ENCODE data around the gene RCAN1.
"Not testable (repeated sequence)": the region's sequence is repeated elsewhere in the genome, so short reads cannot be mapped to it uniquely, and the experiment has no call there.

Gene RCAN1

DNA sequence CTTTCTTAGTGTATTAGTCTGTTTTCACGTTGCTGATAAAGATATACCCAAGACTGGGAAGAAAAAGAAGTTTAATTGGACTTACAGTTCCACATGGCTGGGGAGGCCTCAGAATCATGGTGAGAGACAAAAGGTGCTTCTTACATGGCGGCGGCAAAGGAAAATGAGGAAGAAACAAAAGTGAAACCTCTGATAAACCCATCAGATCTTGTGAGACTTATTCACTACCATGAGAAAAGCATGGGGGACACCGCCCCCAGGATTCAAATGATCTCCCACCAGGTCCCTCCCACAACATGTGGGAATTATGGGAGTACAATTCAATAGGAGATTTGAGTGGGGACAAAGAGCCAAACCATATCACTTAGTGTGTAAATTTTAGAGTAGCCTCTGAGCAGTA, 46.1 kb downstream of the RCAN1 start:
- DNase-seq (ENCODE audit: low spot score) = not testable (repeated sequence)

DNA sequence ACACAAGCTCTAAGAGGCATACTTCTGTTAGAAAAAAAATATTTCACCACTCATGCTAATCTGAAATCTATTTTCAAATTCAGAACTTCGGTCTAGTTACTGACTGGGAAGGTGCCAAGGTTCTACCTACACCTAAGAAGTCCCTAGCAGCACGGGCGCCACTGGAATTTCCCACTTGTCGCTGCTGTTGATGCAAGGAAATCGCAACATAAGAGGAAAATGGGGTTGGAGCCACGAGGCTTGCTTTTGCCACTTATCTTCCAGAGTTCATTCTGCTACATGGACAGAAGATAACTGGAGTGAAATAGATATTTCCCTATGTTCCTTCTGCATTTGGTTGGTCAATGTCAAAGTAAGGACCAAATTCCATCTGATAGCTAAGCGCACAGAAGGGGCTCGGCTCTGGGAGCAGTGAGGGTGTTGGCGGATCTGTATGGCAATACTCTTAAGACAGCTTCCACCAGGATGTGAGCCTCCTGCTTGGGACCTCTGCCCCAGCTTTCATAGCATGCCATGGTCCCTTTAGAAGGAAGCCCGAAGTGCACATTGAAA, 47.2 kb downstream of the RCAN1 start:
- DNase-seq (ENCODE audit: low spot score) = no peak

DNA sequence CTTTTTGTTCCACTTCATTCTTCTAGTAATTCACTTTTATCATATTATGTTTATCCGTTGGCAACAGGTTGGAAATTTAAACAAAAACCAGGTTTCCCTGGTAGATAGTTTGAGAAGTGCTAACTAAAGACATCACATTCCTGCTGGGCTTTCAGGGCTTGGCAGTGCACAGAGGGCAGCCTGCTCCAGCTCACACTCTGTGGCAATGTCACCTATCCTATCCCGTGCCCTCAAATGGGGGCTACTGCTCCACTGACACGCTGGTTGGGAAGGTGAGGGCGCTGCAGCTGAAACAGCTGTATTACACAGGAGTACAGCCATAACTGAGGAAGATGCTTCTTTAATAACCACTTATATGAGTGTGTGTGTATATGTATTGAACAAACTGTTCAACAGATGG, 49.7 kb downstream of the RCAN1 start:
- no peak for DNase-seq (ENCODE audit: low spot score)

DNA sequence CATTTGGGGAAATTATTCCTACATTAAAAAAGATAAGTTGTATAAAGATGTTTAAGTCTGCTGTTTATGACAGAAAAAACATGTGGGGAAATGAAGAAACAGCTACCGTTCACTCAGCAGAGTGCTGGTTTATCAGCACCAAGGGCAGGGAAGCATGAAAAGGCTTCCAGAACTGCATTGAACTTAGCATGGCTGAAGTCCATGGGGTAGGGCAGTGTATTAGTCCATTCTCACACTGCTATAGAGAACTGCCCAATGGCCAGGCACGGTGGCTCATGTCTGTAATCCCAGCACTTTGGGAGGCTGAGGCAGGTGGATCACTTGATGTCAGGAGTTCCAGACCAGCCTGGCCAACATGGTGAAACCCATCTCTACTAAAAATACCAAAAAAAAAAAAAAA, 51.5 kb downstream of the RCAN1 start:
- not testable (repeated sequence) for DNase-seq (ENCODE audit: low spot score)

DNA sequence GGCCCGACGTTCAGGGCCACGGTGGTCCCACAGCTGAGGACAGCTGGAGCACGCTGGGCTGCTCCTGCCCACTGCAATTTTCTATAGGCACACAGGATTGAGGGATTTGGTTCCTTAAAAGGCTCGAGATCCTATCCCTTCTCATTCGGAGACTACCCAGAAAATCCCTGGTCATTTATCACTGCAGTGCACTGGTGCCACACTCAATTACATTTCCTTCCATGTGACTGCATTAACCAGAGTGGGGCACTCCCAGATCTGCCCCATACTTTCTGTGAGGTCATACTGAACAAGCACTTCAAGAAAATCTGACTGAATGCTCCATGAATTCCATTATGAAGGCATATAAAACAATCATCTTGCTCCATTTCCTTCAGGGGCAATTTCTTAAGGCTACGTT, 53.1 kb downstream of the RCAN1 start:
- no peak for DNase-seq (ENCODE audit: low spot score)

DNA sequence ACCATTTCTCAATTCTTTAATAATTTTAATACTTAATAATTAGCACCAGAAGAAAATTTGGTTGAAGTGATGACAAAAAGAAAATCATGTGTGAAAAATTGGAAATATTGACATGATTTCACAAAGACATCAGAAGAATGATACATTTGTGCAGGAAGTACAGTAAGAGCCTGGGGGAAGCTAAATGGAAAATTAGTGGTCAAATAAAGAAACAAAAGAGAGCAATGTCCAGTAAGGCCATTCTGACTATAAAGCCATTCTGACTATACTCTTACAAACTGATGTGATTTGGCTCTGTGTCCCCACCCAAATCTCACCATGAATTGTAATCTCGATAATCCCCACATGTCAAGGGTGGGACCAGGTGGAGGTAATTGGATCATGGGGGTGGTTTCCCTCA, 54.3 kb downstream of the RCAN1 start:
- no peak for DNase-seq (ENCODE audit: low spot score)

- DNase-seq (ENCODE audit: low spot score) = no peak
These were observed 54.9 kb downstream of the RCAN1 start for GRCh38 chr21:34560021-34560420.

DNA sequence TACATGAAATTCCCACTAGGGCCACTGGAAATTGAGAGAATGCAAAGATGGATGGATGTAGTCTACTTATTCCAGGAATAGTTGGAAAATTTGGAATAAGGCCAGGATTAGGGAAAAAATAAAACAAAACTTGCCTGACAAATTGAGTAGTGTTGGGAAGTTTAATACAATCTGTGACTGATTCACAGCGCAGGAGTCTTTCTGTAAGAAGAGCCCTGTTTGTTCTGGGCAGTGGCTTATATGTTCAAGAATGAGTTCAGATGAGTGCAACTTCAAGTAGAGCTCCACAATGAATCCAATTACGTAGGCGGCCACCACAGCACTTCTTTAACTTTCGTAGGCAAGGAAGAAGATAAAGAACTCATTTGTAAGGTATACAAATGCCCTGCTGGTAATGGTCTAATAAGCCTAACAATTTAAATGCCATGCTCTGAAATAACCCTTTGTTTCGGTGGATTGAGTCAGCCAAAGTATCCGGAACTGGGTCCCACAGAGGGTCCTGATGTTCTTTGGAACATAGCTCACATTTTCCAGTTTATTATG, 55.8 kb downstream of the RCAN1 start:
- DNase-seq (ENCODE audit: low spot score) = no peak

- no peak for DNase-seq (ENCODE audit: low spot score)
These were observed 56.7 kb downstream of the RCAN1 start for GRCh38 chr21:34558166-34558565.

GRCh38 chr21:34557261-34557660, 57.7 kb downstream of the RCAN1 start:
- no peak for DNase-seq (ENCODE audit: low spot score)

DNA sequence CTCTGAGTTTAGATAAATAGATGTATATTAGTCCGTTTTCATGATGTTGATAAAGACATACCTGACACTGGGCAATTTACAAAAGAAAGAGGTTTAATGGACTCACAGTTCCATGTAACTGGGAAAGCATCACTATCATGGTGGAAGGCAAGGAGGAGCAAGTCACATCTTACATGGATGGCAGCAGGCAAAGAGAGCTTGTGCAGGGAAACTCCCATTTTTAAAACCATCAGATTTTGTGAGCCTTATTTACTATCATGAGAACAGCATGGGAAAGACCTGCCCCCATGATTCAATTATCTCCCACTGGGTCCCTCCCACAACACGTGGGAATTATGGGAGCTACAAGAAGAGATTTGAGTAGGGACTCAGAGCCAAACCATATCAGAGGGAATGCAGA, 60.2 kb downstream of the RCAN1 start:
- not testable (repeated sequence) for DNase-seq (ENCODE audit: low spot score)

DNA sequence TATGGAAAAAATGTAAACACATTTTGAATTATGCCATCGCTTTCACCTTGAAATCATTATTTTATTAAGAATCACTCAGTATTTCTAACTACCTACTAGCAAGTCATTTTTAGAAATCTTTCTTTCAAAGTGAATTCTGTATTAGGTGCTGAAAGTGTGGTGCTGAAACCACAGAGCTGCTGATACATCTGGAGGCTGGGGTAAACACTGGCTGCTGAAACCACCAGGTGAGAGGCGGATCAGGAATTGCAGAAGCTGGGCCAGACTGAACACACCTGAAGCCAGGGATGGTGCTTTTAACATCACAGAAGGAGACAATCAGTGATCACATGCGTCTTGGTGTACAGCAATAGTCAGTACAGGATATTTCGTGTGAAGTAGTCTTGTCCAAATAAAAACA, 60.7 kb downstream of the RCAN1 start:
- DNase-seq (ENCODE audit: low spot score) = no peak

GRCh38 chr21:34553151-34553952, 61.6 kb downstream of the RCAN1 start:
- DNase-seq (ENCODE audit: low spot score) = peak; percentile 40

DNA sequence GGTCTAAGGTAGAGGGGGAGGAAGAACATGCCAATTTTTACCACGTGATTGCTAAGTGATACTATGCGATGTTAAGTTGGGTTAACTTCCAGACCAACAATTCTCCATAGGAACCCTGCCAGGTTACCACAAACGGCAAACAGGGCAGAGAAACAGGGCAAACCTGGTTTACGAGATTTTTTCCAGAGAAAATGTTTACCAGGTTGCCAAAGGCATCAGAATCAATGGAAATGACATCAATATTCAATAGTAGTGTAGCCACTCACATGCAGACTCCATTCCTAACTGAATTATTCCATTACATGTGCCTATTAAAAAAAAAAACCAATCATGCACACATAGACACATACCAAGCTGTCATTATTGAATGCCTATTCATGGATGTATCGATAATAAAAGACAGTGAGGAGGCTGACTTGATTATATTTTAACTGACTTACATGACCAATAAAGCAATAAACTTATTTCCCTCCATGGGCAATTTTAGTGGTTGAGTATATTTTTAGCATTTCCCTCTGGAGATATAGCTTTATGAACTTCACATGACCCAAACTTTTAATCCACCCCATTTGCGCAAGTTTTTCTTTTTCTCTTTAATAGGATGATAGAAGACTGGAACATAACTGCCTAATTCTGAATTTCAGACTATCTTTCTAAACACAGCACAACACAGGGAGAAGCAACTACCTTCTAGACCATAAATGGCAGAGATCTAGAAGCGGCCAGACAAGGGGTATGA, 62.4 kb downstream of the RCAN1 start:
- no peak for DNase-seq (ENCODE audit: low spot score)

DNA sequence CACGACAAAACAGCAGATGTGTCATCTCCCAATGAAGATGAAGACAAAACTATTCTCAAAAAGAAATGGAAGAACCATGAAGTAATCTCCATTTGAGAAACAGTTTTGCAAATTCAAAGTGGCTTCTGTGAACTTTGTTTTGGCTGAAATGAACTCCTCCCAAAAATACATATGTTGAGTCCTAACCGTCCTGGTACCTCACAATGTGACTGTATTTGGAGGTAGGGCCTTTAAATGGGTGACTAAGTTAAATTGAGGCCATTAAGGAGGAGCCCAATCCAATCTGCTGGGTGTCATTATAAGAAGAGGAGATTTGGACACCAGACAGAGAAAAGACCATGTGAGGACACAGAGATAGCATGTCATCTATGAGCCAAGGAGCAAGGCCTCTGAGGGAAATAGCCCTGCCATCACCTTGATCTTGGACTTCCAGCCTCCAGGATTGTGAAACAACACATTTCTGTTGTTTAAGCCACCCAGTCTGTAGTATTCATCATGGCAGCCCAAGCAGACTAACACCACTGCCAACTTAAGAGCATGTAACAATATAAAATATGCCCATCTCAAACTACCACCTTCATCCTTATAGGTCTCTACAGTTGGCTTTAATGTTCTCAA, 64.6 kb downstream of the RCAN1 start:
- no peak for DNase-seq (ENCODE audit: low spot score)

DNA sequence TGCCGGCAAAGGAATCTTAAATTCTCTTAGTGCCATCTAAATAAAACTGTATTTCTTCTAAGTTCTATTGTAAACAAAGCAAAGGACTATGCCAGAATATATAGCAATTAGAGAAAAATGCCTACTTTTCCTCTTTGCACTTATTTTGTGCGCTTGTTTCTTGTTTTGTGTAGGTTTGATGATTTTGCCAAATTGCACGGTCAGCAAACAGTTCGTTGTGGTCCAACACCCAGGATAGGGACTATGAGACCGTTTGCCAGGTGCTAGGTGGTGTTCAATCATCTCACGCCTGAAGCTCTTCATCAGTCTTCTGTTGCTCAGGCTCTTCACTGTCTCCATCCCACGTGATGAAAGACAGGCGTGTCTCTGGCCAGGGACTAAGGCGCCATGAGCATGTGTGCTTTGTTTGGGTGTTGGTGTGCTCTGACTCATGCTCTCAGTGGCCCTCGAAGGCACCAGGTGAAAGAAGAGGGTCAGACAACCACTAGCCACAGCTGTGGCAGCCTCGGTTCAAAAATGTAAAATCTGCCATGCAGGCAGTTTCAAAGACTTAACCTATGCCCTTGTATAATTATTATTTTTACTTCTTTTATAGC, 66.0 kb downstream of the RCAN1 start:
- no peak for DNase-seq (ENCODE audit: low spot score)

DNA sequence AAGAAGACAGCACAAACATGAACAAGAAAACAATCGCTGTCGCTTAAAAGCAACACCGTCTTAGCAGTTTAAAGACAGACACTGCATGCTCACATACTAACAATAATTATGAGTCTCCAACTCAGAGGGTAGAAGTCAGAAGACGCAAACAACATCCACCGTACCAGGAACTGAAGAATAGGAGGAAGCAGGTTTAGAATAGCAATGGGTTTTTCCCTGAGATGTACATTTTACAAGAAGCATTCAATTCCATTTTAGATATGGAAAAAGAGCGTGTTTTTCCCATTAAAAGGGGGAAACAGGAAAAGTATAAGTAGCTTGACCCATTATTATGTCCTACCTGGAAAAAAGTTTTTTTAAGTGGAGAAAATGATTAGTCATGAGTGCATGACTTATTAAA, 68.4 kb downstream of the RCAN1 start:
- DNase-seq (ENCODE audit: low spot score) = no peak

DNA sequence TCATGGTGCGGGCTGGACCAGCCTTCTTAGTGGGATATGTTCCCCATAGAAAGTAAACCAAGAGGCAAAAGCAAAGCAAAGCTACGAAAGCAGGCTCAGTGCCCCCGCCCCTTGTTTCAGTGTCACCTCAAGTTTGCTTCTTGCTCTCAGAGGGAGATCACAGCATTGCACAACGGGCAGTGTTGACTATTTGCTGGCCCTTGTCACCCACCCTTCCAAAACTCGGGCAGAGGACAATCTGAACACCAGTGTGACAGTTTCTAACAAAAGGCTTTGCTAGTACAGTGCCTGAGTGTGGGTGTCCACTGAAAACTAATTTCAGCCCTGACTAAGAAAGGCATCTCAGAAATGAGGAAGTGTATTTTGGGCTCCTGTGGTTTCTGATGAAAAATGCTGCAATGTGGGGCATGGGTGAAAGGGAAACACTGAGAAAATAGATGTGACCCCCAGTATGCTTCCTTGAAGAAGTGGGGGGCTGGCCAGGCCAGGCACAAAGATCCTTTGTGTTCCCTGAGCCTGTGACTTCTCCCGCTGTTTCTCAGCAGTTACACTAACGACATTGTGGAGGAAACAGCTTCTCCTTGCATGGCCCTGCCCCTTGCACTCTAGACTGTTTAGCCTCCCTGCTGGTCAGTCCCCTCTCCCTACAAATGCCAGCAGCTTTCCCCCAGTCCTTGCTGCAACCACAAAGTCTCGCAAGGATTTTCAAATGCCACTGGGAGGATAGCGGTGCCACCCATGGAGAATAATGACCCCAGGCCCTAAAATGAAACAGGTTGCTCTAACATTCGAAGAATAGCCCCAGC, 69.6 kb downstream of the RCAN1 start:
- peak; percentile 76 for DNase-seq (ENCODE audit: low spot score)

GRCh38 chr21:34544032-34544496, 70.8 kb downstream of the RCAN1 start:
- peak; percentile 56 for DNase-seq (ENCODE audit: low spot score)

DNA sequence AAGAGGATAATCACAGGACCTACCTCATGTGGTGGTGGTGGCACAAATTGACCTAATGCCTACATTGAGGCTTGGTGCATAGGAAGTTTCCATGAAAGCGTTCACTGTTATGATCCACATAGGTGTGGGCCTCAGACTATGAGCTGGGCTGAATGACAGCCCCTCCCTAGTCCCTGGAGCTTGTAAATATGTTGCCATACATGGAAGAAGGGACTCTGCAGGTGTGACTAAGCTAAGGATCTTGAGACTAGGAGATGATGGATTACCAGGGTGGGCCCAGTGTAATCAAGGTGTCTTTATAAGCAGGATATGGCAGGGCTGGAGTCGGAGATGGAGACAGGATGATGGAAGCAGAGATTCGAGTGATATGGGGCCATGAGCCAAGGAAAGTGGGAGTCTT, 71.9 kb downstream of the RCAN1 start:
- DNase-seq (ENCODE audit: low spot score) = no peak

GRCh38 chr21:34540206-34540605, 74.7 kb downstream of the RCAN1 start:
- no peak for DNase-seq (ENCODE audit: low spot score)
